ENCODE measurements around the gene TNFRSF4. TPM values are rescaled to one million over a fixed set of nuclear protein-coding genes. Genes with fewer than 3 reads are reported as not detected.

The TNFRSF4 gene
- total RNA-seq, 6 donors from 2014 or later: 0.46 to 15.4 (median 2.4) TPM

DNA sequence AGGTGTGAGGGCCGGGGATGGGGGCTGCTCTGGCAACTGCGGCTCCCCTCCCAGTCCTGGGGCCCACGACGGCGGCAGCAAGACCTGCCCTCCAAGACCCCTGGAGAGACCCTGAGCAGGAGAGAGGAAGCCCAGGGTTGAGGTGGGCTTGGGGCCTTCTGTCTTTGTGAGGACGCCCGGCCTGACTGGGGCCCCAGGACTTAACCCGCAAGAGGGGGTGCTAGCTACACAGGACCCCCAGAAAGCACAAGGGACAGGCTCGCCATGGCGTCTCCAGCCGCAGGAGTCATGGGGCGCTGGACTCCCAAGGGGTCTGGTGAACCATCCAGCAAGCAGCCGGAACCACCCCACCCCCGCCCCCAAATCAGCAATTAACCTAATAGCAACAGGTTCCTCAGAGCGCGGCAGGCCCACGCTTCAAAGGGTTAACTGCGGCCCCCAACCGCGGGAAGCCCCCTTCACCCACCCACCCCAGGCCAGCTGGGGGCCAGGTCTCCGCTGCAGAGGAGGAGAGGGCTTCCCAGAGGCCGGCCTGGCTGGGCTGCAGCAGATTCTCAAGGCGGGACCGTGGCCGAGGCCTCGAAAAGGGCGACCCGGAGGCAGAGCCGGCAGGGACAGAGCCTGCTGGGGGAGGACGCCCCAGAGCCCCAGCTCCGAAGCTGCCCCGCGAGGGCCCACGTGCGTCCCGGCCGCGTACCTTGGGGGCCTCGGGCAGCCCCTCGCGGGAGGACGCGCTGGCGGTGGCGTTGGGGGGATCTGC lies 32.0 kb upstream of the TNFRSF4 start:
- H3K9me3 ChIP-seq: no peaks in the 10 kb centered on the region
- TF ChIP-seq POLR2AphosphoS5 (IDR thresholded peaks at IDR 0.05): no peak
- no peak for TF ChIP-seq POLR2A (IDR thresholded peaks at IDR 0.05)
- TF ChIP-seq, protein P1, sequence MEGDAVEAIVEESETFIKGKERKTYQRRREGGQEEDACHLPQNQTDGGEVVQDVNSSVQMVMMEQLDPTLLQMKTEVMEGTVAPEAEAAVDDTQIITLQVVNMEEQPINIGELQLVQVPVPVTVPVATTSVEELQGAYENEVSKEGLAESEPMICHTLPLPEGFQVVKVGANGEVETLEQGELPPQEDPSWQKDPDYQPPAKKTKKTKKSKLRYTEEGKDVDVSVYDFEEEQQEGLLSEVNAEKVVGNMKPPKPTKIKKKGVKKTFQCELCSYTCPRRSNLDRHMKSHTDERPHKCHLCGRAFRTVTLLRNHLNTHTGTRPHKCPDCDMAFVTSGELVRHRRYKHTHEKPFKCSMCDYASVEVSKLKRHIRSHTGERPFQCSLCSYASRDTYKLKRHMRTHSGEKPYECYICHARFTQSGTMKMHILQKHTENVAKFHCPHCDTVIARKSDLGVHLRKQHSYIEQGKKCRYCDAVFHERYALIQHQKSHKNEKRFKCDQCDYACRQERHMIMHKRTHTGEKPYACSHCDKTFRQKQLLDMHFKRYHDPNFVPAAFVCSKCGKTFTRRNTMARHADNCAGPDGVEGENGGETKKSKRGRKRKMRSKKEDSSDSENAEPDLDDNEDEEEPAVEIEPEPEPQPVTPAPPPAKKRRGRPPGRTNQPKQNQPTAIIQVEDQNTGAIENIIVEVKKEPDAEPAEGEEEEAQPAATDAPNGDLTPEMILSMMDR (IDR thresholded peaks at IDR 0.05): no peak
- no peak for TF ChIP-seq EP300 (IDR thresholded peaks at IDR 0.05)
- no peaks in the 10 kb centered on the region for H3K36me3 ChIP-seq
- H3K4me3 ChIP-seq: no peak overlapping the region
- H3K27me3 ChIP-seq: peaks cover 0 to 25% (median 12%) of the 10 kb centered on the region in 4 donors
- WGBS, 2 donors: 64 to 89% methylated on average over 5 to 19 of the region's 45 CpGs
- no peak for ATAC-seq (ENCODE audit: low FRiP score in 2 of 2)
- peaks cover 5 to 23% (median 9%) of the 10 kb centered on the region in 4 donors for H3K4me1 ChIP-seq
- H3K27ac ChIP-seq: no peak overlapping the region
- peak in 1 of 2 donors; percentile 41 for DNase-seq

DNA sequence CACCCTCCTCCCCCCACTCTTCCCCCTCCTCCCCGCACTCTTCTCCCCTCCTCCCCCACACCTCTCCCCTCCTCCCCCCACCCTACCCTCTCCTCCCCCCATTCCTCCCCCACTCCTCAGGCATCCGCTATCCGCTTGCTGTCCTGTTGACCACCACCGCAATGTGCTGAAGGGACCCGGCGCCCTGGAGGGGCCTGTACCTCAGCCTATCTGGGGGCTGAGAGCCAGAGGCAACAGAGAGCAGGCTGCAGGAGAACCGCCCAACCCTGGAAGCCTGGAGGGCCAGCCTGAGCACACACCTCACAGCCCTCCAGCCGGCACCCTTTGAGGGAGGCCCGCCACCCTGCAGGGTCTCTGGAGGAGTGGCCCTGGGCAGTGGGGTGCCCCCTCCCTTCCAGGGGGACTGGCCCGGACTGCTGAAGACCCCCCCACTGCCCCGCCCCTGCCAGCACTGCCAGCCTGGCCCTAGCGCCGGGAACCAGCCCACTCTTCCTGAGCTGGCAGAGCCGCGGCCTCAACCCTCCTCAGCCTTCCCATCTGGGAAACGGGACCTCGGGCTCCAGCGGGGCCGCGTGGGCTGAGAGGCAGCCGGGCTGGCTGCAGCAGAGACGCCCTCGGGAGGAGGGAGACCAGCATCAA lies 31.3 kb upstream of the TNFRSF4 start:
- Histone ChIP-seq H3K27me3 (peaks cover 0 to 25% (median 12%) of the 10 kb centered on the region in 4 donors), H3K27ac (no peak overlapping the region), H3K4me3 (no peak overlapping the region), H3K9me3 (no peaks in the 10 kb centered on the region), H3K36me3 (no peaks in the 10 kb centered on the region), H3K4me1 (peaks cover 5 to 23% (median 8%) of the 10 kb centered on the region in 4 donors)
- no peak for ATAC-seq (ENCODE audit: low FRiP score in 2 of 2)
- DNase-seq: peak in 1 of 2 donors; percentile 70
- TF ChIP-seq POLR2A (IDR thresholded peaks at IDR 0.05) (no peak), POLR2AphosphoS5 (IDR thresholded peaks at IDR 0.05) (no peak), EP300 (IDR thresholded peaks at IDR 0.05) (no peak)
- TF ChIP-seq, protein P1 (IDR thresholded peaks at IDR 0.05): no peak
- WGBS, 2 donors: 63 to 71% methylated on average over 2 to 4 of the region's 23 CpGs

DNA sequence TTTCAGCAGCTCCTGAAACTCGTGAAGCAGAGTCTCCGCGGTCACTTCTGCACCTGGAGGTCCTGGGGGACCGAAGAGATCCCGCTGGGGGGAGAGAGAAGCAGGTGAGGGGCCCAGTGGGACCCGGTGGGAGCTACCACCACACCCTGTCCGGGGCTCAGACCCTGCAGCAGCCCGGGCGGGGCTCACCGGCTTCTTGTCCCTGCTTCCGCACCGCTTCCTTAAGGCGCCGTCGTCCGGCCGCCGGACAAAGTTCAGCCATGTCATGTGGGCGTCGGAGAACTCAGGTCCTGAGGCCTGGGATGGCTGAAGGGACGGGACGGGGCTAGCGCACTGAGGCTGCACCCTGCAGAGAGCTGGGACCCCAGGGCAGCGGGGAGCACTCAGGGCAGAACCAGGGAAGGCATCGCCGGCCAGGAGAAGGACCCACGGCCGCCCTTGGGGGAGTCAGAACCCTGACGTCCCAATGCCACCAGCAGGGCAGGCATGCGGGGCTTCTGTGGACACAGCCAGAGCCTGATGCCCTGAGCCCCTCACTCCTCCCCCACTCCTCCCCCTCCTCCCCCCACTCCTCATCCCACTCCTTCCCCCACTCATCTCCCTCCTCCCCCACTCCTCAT lies 30.3 kb upstream of the TNFRSF4 start:
- Histone ChIP-seq H3K4me1 (peaks cover 5 to 23% (median 8%) of the 10 kb centered on the region in 4 donors), H3K27me3 (peaks cover 0 to 35% (median 15%) of the 10 kb centered on the region in 4 donors), H3K27ac (no peak overlapping the region), H3K36me3 (no peaks in the 10 kb centered on the region), H3K9me3 (no peaks in the 10 kb centered on the region), H3K4me3 (peak overlapping the region in 3 of 4 donors; percentile 19 to 41 (median 33))
- TF ChIP-seq POLR2AphosphoS5 (IDR thresholded peaks at IDR 0.05) (no peak), POLR2A (IDR thresholded peaks at IDR 0.05) (no peak), EP300 (IDR thresholded peaks at IDR 0.05) (no peak)
- TF ChIP-seq, protein P1 (IDR thresholded peaks at IDR 0.05): peak in 1 of 6 experiments; percentile 7
- peak in 1 of 2 donors; percentile 83 for DNase-seq
- no peak for ATAC-seq (ENCODE audit: low FRiP score in 2 of 2)
- WGBS, 2 donors: 73 to 80% methylated on average over 1 to 30 of the region's 30 CpGs

DNA sequence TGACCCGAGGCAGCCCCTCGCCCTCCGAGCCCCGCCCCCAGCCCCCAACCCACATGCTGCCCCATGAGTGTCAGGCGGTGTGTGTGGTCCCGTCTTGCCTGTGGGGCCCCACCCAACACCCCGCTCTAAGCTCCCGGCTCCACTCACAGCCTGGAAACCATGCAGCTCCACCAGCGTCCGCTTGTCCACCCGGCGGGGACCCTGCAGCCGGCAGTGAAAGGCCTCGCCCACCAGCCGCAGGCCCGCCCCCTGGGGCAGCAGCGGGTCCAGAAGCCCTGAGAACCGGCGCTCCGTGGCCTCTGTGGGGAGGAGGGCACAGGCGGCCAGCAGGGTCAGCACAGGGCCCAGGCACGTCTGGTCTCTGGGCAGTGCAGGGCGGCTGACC lies 29.8 kb upstream of the TNFRSF4 start:
- no peak overlapping the region for H3K27ac ChIP-seq
- ATAC-seq (ENCODE audit: low FRiP score in 2 of 2) (no peak), DNase-seq (peak in 1 of 2 donors; percentile 80)

More for the DNA sequence above, 29.8 kb upstream of the TNFRSF4 start:
- Histone ChIP-seq H3K4me3 (peak overlapping the region in 3 of 4 donors; percentile 19 to 41 (median 33)), H3K27me3 (peaks cover 0 to 40% (median 17%) of the 10 kb centered on the region in 4 donors), H3K4me1 (peaks cover 5 to 23% (median 8%) of the 10 kb centered on the region in 4 donors), H3K36me3 (no peaks in the 10 kb centered on the region), H3K9me3 (no peaks in the 10 kb centered on the region)
- 54 to 57% methylated on average over 16 to 23 of the region's 23 CpGs for WGBS, 2 donors
- TF ChIP-seq EP300 (IDR thresholded peaks at IDR 0.05) (no peak), POLR2AphosphoS5 (IDR thresholded peaks at IDR 0.05) (no peak), POLR2A (IDR thresholded peaks at IDR 0.05) (no peak)
- TF ChIP-seq, protein P1 (IDR thresholded peaks at IDR 0.05): no peak

Data from upper lobe of left lung (tissue), 6 donors.